ENCODE data around the gene SLC2A13.

The SLC2A13 gene

GRCh38 chr12:39993268-39993667 is 112.6 kb downstream of the SLC2A13 start:
- no peak for DNase-seq (ENCODE audit: low read depth in 2 of 2)

DNA sequence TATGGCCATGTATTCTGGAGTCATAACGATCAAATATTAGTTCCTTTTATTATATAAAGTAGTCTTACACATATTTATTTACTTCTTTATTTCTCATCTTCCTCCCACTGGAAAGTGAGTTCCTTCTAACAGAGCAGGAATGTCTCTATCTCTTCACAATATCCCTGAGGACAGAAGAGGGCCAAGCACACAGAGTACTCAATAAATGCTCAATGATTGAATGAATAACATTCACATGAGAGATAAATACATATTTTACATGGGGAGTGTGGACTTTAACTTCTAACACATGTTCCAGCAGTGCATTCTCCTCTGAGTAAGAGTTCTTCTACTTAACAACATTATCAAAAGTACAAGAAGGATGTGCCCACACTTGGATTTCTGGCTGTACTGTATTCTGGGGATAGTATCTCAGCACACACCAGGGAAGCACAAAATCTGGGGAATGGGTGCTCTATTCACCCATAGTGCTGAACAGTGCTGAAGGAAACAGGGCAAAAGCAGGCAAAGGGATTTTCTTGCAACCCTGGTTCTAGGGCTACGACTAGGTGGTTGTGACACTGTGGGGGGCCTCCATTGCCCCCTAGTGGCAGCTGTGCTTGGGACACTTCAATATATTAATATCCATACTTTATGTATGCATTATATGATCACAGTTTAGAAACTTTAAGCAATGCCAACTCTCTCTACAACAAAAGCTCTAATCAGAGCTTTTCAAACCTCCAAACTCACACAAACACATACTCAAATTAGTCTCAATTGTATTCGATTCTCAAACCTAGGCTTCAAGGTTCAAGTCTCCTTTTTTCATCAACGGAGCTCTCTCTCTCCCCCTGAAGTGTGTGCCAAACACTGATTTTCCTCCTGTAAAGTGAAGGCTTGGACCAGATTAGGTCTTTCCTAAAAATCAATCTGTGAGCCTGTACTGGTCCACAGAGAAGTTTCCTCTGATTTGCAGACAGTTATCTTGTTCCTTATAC is 115.5 kb downstream of the SLC2A13 start:
- DNase-seq (ENCODE audit: low read depth in 2 of 2), result peak; percentile 20 to 38

DNA sequence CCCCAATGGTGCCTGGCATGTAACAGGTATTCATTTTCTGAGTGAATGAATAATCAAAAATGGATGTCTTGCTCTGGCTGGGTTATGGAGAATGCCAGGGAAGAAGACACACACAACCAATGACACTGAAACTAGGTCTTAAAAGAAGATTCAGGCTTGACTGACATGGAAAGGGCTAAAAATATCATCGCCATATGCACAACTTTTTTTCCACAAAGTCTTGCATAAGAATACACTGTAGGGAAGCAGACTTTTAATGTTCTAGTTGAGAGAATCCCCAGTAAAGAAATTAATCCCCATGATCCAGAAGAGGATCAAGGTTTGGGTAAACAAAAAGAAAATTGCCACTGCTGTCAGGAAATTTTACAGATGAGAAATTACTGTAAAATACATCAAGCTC is 116.4 kb downstream of the SLC2A13 start:
- DNase-seq (ENCODE audit: low read depth in 2 of 2), result no peak

DNA sequence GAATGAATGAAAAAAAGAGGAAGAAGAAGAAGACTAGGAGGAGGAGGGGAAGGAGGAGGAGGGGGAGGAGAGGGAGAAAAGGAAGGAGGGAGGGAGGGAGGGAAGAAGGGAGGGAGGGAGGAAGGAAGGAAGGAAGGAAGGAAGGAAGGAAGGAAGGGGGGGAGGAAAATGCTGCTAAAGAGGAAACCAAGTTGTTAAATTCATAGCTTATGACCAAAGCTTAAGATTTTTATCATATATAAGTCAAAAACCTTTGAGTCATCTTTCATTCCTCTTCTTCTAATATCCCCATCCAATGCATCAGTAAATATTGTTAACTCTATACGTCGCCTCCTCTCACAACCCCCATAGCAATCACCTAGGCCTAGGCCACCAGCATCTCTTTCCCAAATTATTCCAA is 117.3 kb downstream of the SLC2A13 start:
- DNase-seq (ENCODE audit: low read depth in 2 of 2), result no peak

GRCh38 chr12:39986674-39987073 is 119.2 kb downstream of the SLC2A13 start:
- no peak for DNase-seq (ENCODE audit: low read depth in 2 of 2)

DNA sequence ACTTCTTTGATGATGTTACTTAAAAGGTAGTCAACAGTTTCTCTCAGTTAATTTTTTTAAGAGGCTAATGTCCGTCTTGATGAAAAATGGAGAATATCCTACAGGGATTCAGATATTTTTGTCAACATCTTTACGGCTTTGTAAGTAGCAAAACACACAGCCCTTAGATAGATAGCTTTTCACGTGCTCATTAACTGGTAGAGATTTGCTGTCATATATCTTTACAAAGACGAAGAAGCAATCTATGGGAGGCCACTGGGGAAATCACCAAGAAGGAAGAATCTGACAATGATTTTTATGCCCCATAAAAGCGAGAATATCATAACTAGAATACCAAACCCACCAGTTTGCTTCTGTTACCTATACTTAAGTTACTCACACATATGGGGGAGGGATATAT is 121.2 kb downstream of the SLC2A13 start:
- DNase-seq (ENCODE audit: low read depth in 2 of 2), result no peak

GRCh38 chr12:39975374-39975918 is 130.4 kb downstream of the SLC2A13 start:
- no peak for DNase-seq (ENCODE audit: low read depth in 2 of 2)

- DNase-seq (ENCODE audit: low read depth in 2 of 2), result no peak
Measured at GRCh38 chr12:39972119-39972518, 133.8 kb downstream of the SLC2A13 start.

GRCh38 chr12:39971348-39971747 is 134.5 kb downstream of the SLC2A13 start:
- DNase-seq (ENCODE audit: low read depth in 2 of 2), result no peak

GRCh38 chr12:39966721-39967120 is 139.2 kb downstream of the SLC2A13 start:
- DNase-seq (ENCODE audit: low read depth in 2 of 2), result no peak

- DNase-seq (ENCODE audit: low read depth in 2 of 2), result no peak
Measured at GRCh38 chr12:39966256-39966655, 139.6 kb downstream of the SLC2A13 start.

GRCh38 chr12:39959467-39959866 is 146.4 kb downstream of the SLC2A13 start:
- no peak for DNase-seq (ENCODE audit: low read depth in 2 of 2)

DNA sequence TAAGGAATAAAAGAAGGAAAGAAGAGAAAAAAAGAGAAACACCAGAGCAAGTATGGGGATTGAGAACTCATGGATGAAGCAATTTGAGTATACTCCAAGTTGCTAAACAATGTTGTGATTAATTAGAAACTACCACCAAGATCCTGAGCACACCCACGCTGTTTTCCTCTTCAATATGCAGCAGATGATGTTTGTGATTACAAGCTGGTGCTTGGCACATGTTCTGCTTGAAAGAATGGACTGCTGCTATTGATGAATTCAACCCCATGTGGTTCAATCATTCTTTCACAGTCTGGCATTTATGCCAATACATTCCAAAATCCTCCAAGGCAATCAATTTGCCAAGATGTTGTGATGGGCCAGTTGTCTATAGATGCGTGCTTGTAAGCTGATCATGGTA is 146.8 kb downstream of the SLC2A13 start:
- no peak for DNase-seq (ENCODE audit: low read depth in 2 of 2)

DNA sequence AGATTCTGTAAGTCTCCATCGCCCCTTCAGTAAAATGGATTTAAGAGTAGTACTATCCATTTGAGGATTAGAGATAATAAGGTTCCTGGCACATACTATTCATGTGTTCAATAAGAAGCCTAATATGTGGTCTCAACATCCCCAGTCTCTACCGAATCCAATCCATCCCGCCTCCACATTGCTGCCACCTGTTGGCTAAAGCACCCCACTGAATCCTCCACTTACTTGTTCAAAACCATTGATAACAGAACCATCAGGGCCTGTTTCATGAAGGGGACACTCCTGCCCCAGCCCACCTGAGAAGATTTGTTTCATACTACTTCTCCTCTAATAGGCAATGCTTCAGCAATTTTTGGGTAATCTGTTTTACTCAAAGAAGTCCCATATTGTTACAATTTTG is 147.5 kb downstream of the SLC2A13 start:
- no peak for DNase-seq (ENCODE audit: low read depth in 2 of 2)

- DNase-seq (ENCODE audit: low read depth in 2 of 2), result no peak
Measured at GRCh38 chr12:39956725-39957124, 149.2 kb downstream of the SLC2A13 start.

DNA sequence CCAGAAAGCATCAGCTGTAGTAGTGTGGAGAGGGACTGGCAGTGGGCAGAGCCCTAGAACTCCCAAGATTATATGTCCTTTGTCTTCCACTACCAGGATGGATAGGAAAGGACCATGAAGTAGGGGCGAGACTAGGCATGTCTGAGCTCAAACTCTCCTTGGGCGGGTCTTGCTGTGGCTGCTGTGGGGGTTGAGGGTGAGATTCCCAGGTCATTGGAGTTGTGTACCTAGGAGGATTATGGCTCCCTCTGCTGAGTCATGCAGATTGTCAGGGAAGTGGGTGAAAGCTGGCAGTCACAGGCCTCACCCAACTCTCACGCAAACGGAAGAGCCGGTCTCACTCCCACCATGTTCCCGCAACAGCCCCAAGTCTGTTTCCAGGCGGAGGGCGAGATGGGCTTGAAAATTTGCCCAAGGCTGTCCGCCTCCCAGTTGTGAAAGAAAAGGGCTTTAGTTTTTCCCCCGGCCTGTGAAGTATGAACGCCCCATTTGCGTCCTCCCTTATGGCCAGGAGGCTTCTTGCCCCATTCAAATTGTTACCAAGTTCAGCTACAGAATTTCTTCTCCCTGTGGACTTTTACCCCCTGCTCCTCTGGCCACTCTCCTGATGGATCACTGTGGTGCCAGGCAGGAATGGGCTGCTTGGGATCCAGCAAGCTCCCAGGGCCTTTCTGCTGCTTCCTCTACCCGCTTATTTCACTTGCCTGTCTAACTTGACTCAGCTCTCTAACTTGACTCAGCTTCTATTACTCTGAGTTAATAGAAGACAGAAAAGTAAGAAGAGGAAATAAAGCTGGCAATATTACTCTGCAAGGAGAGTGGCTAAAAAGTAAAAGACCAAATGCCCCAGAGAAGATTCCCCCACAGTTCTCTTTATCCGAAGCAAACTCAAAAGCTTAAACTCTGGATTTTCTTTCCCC is 159.3 kb downstream of the SLC2A13 start:
- no peak for DNase-seq (ENCODE audit: low read depth in 2 of 2)

- no peak for DNase-seq (ENCODE audit: low read depth in 2 of 2)
Measured at GRCh38 chr12:39937119-39937518, 168.8 kb downstream of the SLC2A13 start.

- DNase-seq (ENCODE audit: low read depth in 2 of 2), result no peak
Measured at GRCh38 chr12:39935839-39936238, 170.0 kb downstream of the SLC2A13 start.

DNA sequence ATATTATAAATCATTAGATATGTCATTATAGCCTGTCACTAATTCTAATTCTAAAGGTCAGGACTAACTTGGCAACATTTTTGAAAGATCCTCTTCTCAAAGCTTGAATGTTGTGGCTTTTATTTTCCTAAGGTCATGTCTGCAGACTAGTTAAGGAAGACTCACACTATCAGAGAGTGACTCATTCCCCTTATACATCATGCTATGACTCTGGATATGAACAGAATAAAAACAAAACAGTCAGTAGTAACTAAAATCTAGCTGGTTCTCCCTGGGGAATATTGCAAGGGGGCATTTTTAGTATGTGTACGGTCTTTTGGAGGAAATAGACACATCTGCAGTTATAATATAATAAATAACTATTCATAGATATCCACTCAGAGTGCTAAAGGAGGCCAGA is 170.6 kb downstream of the SLC2A13 start:
- no peak for DNase-seq (ENCODE audit: low read depth in 2 of 2)

DNA sequence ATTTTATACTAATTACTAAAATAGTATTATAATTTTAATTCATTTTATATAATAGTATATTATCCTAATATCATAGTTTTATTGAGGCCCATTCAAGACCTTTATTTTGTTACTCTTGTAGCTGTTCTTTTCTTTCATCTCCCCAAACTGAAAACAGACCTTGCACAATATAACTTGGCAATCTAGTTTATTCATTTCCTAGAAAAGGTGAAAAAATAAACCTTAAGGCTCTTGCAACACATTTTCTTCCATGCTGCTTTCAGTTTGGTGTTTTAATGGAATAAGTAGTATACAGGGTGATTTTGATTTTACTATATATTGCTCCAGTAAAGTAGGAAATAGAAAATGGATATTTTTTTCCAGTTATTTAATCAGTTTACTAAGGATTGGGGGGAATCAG is 174.0 kb downstream of the SLC2A13 start:
- no peak for DNase-seq (ENCODE audit: low read depth in 2 of 2)

GRCh38 chr12:39931231-39931630 is 174.7 kb downstream of the SLC2A13 start:
- no peak for DNase-seq (ENCODE audit: low read depth in 2 of 2)

DNA sequence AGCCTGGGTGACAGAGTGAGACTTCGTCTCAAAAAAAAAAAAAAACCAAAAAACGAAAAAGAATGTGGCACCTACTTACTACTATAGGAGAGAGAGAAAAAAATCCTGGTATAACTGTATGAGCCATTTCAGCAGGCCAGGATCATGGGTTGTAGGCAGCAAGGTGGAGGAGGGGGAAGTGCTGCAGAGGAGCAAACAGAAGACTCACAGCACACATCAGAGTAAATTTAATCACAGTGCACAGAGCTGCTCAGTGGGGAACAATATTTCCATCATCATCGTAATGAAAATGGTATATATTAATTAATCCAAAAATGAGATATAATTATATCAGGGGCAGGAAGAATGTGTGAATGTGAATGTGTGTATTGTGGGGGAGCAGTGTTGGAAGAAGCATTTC is 175.8 kb downstream of the SLC2A13 start:
- DNase-seq (ENCODE audit: low read depth in 2 of 2), result no peak

All from stimulated activated CD4-positive, alpha-beta T cell treated with anti-CD3 and anti-CD28 coated beads, Interleukin-1b, Interleukin-23, amount 100 ng/mL, for 1 hour (primary cell).